B cell (primary cell): ENCODE measurements around the gene ATP5MC2. TPM values are rescaled to one million over a fixed set of nuclear protein-coding genes. Genes with fewer than 3 reads are reported as not detected.
A peak's percentile ranks its signal among the peaks of the same experiment; 100 is the strongest.

Source experiments
- ATAC-seq: fragments of 200-7000 bp; cut with Tn5 transposase; one replicate; pipeline ENCODE4 v1.10.0; 2021; ENCODE audit warnings: low read depth, mild to moderate bottlenecking, moderate number of reproducible peaks, moderate library complexity
- CTCF ChIA-PET: fragments of 350-600 bp; sonication (Branson Sonifier 250); formaldehyde crosslinking; loops from one replicate; lab custom pipeline; 2021; ENCODE audit warnings: antibody characterized with exemption, inconsistent platforms; lab: Charles Lee
- POLR2A ChIA-PET: fragments of 350-600 bp; sonication (Branson Sonifier 250); formaldehyde crosslinking; loops from one replicate; lab custom pipeline; 2021; ENCODE audit warnings: antibody characterized with exemption; lab: Charles Lee
- DNase-seq: peaks from one replicate; pipeline ENCODE4 v3.0.0; 2013
- H2AFZ ChIP-seq: 2 replicates; pipeline ENCODE4 v1.6.1; 2012; ENCODE audit warnings: mild to moderate bottlenecking, low read depth, low read length; ENCODE audit not compliant: insufficient read depth, poor library complexity, severe bottlenecking
- H3K27ac ChIP-seq, 2 donors: 1 replicate in 1 of 2; 2 replicates in 1 of 2; pipeline ENCODE4 v1.5.1; 2012 to 2013; ENCODE audit warnings: low read length in 2 of 2, mild to moderate bottlenecking in 2 of 2, moderate library complexity in 1 of 2
- H3K27me3 ChIP-seq, 4 experiments: fragments of 200-600 bp in 1 of 4; sonication (generic) in 1 of 4; replicated peaks in 1 of 4; 1 replicate in 2 of 4; 2 replicates in 2 of 4; pipeline versions ENCODE4 v1.6.1 to v1.7.0; 2013 to 2016; ENCODE audit warnings: low read length in 3 of 4, mild to moderate bottlenecking in 2 of 4, mixed read lengths in 1 of 4, moderate library complexity in 1 of 4; ENCODE audit not compliant: insufficient read depth in 4 of 4, control insufficient read depth in 3 of 4; ENCODE audit errors: control extremely low read depth in 1 of 4
- H3K36me3 ChIP-seq, 2 experiments: replicated peaks in 1 of 2; 1 replicate in 1 of 2; 2 replicates in 1 of 2; pipeline versions ENCODE4 v1.6.1 to v1.7.1; 2013; ENCODE audit warnings: low read length in 1 of 2; ENCODE audit not compliant: insufficient read depth in 2 of 2, control insufficient read depth in 1 of 2; ENCODE audit errors: control extremely low read depth in 1 of 2, extremely low read depth in 1 of 2
- H3K4me1 ChIP-seq, 2 donors: fragments of 200-600 bp in 1 of 2; sonication (generic) in 1 of 2; 1 replicate in 1 of 2; 2 replicates in 1 of 2; pipeline versions ENCODE4 v1.5.1 to v1.6.1; 2013 to 2017; ENCODE audit warnings: low read length in 2 of 2; ENCODE audit not compliant: control insufficient read depth in 2 of 2, insufficient read depth in 2 of 2
- H3K4me2 ChIP-seq: replicated peaks from 2 replicates; pipeline ENCODE3; 2012; ENCODE audit warnings: mild to moderate bottlenecking, low read depth, low read length; ENCODE audit not compliant: poor library complexity, severe bottlenecking
- H3K4me3 ChIP-seq, 5 experiments: fragments of 200-600 bp in 1 of 5; sonication (generic) in 1 of 5; 1 replicate in 3 of 5; 2 replicates in 2 of 5; pipeline versions ENCODE4 v1.5.1 to v1.7.0; 2011 to 2016; ENCODE audit warnings: low read length in 4 of 5, mild to moderate bottlenecking in 4 of 5, low read depth in 2 of 5, control low read depth in 1 of 5, moderate library complexity in 1 of 5; ENCODE audit not compliant: insufficient read depth in 1 of 5; ENCODE audit errors: control extremely low read depth in 1 of 5, extremely low read depth in 1 of 5
- H3K79me2 ChIP-seq: fragments of 200-600 bp; sonication (generic); one replicate; pipeline ENCODE4 v1.6.0; 2016; ENCODE audit warnings: low read length; ENCODE audit not compliant: control insufficient read depth, insufficient read depth
- H3K9ac ChIP-seq: fragments of 200-600 bp; sonication (generic); 2 replicates; pipeline ENCODE4 v1.6.1; 2017; ENCODE audit warnings: mild to moderate bottlenecking, low read length, moderate library complexity
- H3K9me3 ChIP-seq, 3 donors: one replicate each; pipeline versions ENCODE4 v1.6.1 to v1.7.1; 2013; ENCODE audit warnings: low read length in 2 of 3; ENCODE audit not compliant: control insufficient read depth in 2 of 3, insufficient read depth in 1 of 3; ENCODE audit errors: control extremely low read depth in 1 of 3
- H4K20me1 ChIP-seq: 2 replicates; pipeline ENCODE4 v1.6.0; 2012; ENCODE audit warnings: mild to moderate bottlenecking, low read length; ENCODE audit not compliant: insufficient read depth, control insufficient read depth, poor library complexity, severe bottlenecking
- H3K27ac Mint-ChIP-seq: one replicate; pipeline ENCODE4 v1.8.0; 2021; ENCODE audit warnings: mixed read lengths
- H3K27me3 Mint-ChIP-seq: one replicate; pipeline ENCODE4 v1.8.0; 2021; ENCODE audit warnings: mixed read lengths
- H3K4me1 Mint-ChIP-seq: one replicate; pipeline ENCODE4 v1.8.0; 2021; ENCODE audit warnings: mixed read lengths
- H3K4me3 Mint-ChIP-seq: one replicate; pipeline ENCODE4 v1.8.0; 2021; ENCODE audit warnings: mixed read lengths
- H3K9me3 Mint-ChIP-seq: one replicate; pipeline ENCODE4 v1.8.0; 2022; ENCODE audit warnings: mixed read lengths; ENCODE audit not compliant: insufficient read depth
- EZH2 ChIP-seq: IDR thresholded peaks from 2 replicates; pipeline ENCODE4 v1.6.1; 2012; ENCODE audit warnings: borderline replicate concordance, low read depth, mild to moderate bottlenecking, moderate library complexity, low read length; ENCODE audit not compliant: insufficient read depth, poor library complexity, severe bottlenecking
- WGBS: methylation state at CpG from one replicate; pipeline ENCODE4 v1.1.5; 2013; ENCODE audit warnings: missing lambda C conversion rate; ENCODE audit not compliant: insufficient coverage; 5-methylcytosine and 5-hydroxymethylcytosine counted together
- intact Hi-C: fragments of 100-400 bp; cut with micrococcal nuclease; formaldehyde crosslinking; loops from one replicate; pipeline ENCODE4 v1.10.0; 2022
- polyA plus RNA-seq: library from polyadenylated mRNA; depleted of rRNA; stranded (reverse); fragments of >200 nt; gene quantifications from 2 replicates; pipeline ENCODE4 v1.2.3, GENCODE V29; 2012
- total RNA-seq, 2 donors: library from RNA; stranded (reverse); fragments of 120-200 nt in 1 of 2; gene quantifications; 1 replicate in 1 of 2; 2 replicates in 1 of 2; pipeline versions ENCODE4 v1.2.3 to v1.2.4, GENCODE V29; 2013 to 2022
- TF ChIP-seq, protein P1 (sequence below): fragments of 200-600 bp; IDR thresholded peaks from one replicate; pipeline ENCODE4 v1.8.0; 2022; ENCODE audit warnings: antibody characterized with exemption, mild to moderate bottlenecking

ATP5MC2 gene
- total and polyA plus RNA-seq, 2 donors (not counting 1 experiment from before 2014, with no cell fraction given), result 212 to 435 TPM

- no peaks in the 10 kb centered on the region for H3K9me3 ChIP-seq
- peaks cover 0 to 5% of the 10 kb centered on the region in 2 experiments for H3K36me3 ChIP-seq
- Mint-ChIP-seq H3K27me3 (peaks cover 18% of the 10 kb centered on the region), H3K27ac (peak overlapping the region; percentile 3), H3K4me3 (peak overlapping the region; percentile 69), H3K4me1 (peaks cover 24% of the 10 kb centered on the region), H3K9me3 (no peaks in the 10 kb centered on the region)
- ChIA-PET CTCF (interaction anchor here (0.6 to 5.3 kb wide), 9 partner anchors 20 to 227 kb away, joined by 3 to 58 read pairs (median 3); no protein-coding TSS in a partner anchor), POLR2A (interaction anchor here (1.3 kb wide), 1 partner anchor 52 kb away, joined by 3 read pairs; the partner anchor contains the start of gene ATF7)
- 80% methylated on average over 1 of the region's 5 CpGs for WGBS
- H3K79me2 ChIP-seq, result peaks cover 29% of the 10 kb centered on the region
- H3K4me3 ChIP-seq, result no peak overlapping the region
- no peak overlapping the region for H3K9ac ChIP-seq
- H3K27ac ChIP-seq, result no peak overlapping the region
- DNase-seq (peak; percentile 16), ATAC-seq (no peak)
- no peak overlapping the region for H3K4me2 ChIP-seq
- TF ChIP-seq, protein P1, sequence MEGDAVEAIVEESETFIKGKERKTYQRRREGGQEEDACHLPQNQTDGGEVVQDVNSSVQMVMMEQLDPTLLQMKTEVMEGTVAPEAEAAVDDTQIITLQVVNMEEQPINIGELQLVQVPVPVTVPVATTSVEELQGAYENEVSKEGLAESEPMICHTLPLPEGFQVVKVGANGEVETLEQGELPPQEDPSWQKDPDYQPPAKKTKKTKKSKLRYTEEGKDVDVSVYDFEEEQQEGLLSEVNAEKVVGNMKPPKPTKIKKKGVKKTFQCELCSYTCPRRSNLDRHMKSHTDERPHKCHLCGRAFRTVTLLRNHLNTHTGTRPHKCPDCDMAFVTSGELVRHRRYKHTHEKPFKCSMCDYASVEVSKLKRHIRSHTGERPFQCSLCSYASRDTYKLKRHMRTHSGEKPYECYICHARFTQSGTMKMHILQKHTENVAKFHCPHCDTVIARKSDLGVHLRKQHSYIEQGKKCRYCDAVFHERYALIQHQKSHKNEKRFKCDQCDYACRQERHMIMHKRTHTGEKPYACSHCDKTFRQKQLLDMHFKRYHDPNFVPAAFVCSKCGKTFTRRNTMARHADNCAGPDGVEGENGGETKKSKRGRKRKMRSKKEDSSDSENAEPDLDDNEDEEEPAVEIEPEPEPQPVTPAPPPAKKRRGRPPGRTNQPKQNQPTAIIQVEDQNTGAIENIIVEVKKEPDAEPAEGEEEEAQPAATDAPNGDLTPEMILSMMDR, result no peak
- TF ChIP-seq EZH2, result no peak
- peak overlapping the region; percentile 93 for H2AFZ ChIP-seq
- H3K27me3 ChIP-seq, result peaks cover 0 to 26% (median 16%) of the 10 kb centered on the region in 4 experiments
- peaks cover 16 to 21% of the 10 kb centered on the region in 2 donors for H3K4me1 ChIP-seq
- intact Hi-C loops, result loop anchor here (5.0 kb wide), 2 partner anchors 510 to 670 kb away; partner anchors contain the start of genes EIF4B and SMUG1
- no peaks in the 10 kb centered on the region for H4K20me1 ChIP-seq
These were observed 1.9 kb upstream of the ATP5MC2 start for GRCh38 chr12:53677800-53678148.
